OCI-LY1 (cell line): ENCODE data around the gene PDGFD.

Experiments
- H2AFZ ChIP-seq: fragments of 200-600 bp; sonication (generic), shearing (Covaris generic); 2 replicates; pipeline ENCODE4 v1.6.0; 2014; ENCODE audit warnings: antibody characterized with exemption, mild to moderate bottlenecking, low read length
- H3F3A ChIP-seq: fragments of 200-600 bp; sonication (generic), shearing (Covaris generic); 2 replicates; pipeline ENCODE4 v1.6.0; 2014; ENCODE audit warnings: mild to moderate bottlenecking, antibody characterized with exemption, low read length, moderate library complexity; ENCODE audit not compliant: insufficient read depth
- H3K27ac ChIP-seq: fragments of 200-600 bp; sonication (generic); 2 replicates; pipeline ENCODE4 v1.5.1; 2014; ENCODE audit warnings: low read length, mixed run types, mild to moderate bottlenecking, low read depth; ENCODE audit not compliant: poor library complexity, severe bottlenecking
- H3K27me3 ChIP-seq: fragments of 200-600 bp; sonication (generic); 2 replicates; pipeline ENCODE4 v1.6.0; 2014; ENCODE audit warnings: antibody characterized with exemption, mild to moderate bottlenecking, low read length, moderate library complexity; ENCODE audit not compliant: insufficient read depth
- H3K36me3 ChIP-seq: fragments of 200-600 bp; sonication (generic); 2 replicates; pipeline ENCODE4 v1.6.1; 2014; ENCODE audit warnings: mild to moderate bottlenecking, antibody characterized with exemption, low read length, moderate library complexity, mixed read lengths; ENCODE audit not compliant: insufficient read depth
- H3K4me1 ChIP-seq: fragments of 200-600 bp; sonication (generic); 2 replicates; pipeline ENCODE4 v1.5.1; 2014; ENCODE audit warnings: mild to moderate bottlenecking, low read length, moderate library complexity; ENCODE audit not compliant: insufficient read depth, severe bottlenecking
- H3K4me2 ChIP-seq: fragments of 200-600 bp; sonication (generic), shearing (Covaris generic); 2 replicates; pipeline ENCODE4 v1.6.1; 2014; ENCODE audit warnings: low read length
- H3K4me3 ChIP-seq: fragments of 200-600 bp; sonication (generic); 2 replicates; pipeline ENCODE4 v1.5.1; 2014; ENCODE audit warnings: low read length, low read depth, mild to moderate bottlenecking, mixed read lengths; ENCODE audit not compliant: poor library complexity, severe bottlenecking
- H3K79me2 ChIP-seq: fragments of 200-600 bp; shearing (Covaris generic); 2 replicates; pipeline ENCODE4 v1.6.1; 2016; ENCODE audit warnings: mixed run types, low read length, mixed read lengths; ENCODE audit not compliant: insufficient read depth
- H3K9ac ChIP-seq: fragments of 200-600 bp; sonication (generic), shearing (Covaris generic); 2 replicates; pipeline ENCODE4 v1.6.1; 2014; ENCODE audit warnings: mild to moderate bottlenecking, low read length, mixed read lengths
- H3K9me2 ChIP-seq: fragments of 200-600 bp; sonication (generic), shearing (Covaris generic); 2 replicates; pipeline ENCODE4 v1.6.1; 2014; ENCODE audit warnings: low read depth, mild to moderate bottlenecking, low read length, mixed read lengths
- H3K9me3 ChIP-seq: fragments of 200-600 bp; shearing (Covaris generic); 2 replicates; pipeline ENCODE4 v1.6.1; 2014; ENCODE audit warnings: low read length, mixed read lengths
- H4K20me1 ChIP-seq: fragments of 200-600 bp; sonication (generic), shearing (Covaris generic); 2 replicates; pipeline ENCODE4 v1.6.0; 2016; ENCODE audit warnings: mild to moderate bottlenecking, low read length; ENCODE audit not compliant: insufficient read depth
- EZH2 ChIP-seq: fragments of 200-600 bp; sonication (generic), shearing (Covaris generic); IDR thresholded peaks from 2 replicates; pipeline ENCODE4 v1.8.0; 2017; ENCODE audit warnings: borderline replicate concordance, mixed run types, mild to moderate bottlenecking, antibody characterized with exemption, low read length, moderate library complexity, mixed read lengths
- TF ChIP-seq, protein P1 (sequence below): fragments of 200-600 bp; sonication (generic), shearing (Covaris generic); IDR thresholded peaks from 2 replicates; pipeline ENCODE4 v1.5.1; 2017; ENCODE audit warnings: mild to moderate bottlenecking, antibody characterized with exemption, low read length, moderate library complexity, mixed read lengths

The PDGFD gene

DNA sequence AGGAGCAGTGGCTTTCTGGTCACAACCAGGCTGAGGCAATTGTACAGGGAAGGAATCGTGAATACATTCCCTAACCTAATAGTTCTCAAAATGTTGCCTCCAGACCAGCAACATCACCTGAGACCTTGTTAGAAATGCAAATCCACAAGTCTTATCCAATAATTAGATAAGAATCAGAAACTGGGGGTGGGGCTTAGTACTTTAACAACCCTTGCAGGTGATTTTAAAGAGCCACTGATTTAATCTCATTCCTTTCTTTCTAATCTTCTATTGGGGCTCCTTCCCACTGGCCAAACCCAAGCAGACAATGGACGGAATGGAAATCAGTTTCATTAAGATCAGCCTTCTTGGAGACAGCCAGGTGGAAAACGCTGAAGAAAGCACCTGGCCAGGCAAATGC, 269.9 kb downstream of the PDGFD start:
- H2AFZ ChIP-seq, result no peak overlapping the region
- no peaks in the 10 kb centered on the region for H3K36me3 ChIP-seq
- H3K9me2 ChIP-seq, result no peaks in the 10 kb centered on the region
- H4K20me1 ChIP-seq, result no peaks in the 10 kb centered on the region
- peaks cover 39% of the 10 kb centered on the region for H3K4me1 ChIP-seq
- H3K4me3 ChIP-seq, result no peak overlapping the region
- H3K4me2 ChIP-seq, result no peak overlapping the region
- no peak for TF ChIP-seq EZH2
- TF ChIP-seq, protein P1, sequence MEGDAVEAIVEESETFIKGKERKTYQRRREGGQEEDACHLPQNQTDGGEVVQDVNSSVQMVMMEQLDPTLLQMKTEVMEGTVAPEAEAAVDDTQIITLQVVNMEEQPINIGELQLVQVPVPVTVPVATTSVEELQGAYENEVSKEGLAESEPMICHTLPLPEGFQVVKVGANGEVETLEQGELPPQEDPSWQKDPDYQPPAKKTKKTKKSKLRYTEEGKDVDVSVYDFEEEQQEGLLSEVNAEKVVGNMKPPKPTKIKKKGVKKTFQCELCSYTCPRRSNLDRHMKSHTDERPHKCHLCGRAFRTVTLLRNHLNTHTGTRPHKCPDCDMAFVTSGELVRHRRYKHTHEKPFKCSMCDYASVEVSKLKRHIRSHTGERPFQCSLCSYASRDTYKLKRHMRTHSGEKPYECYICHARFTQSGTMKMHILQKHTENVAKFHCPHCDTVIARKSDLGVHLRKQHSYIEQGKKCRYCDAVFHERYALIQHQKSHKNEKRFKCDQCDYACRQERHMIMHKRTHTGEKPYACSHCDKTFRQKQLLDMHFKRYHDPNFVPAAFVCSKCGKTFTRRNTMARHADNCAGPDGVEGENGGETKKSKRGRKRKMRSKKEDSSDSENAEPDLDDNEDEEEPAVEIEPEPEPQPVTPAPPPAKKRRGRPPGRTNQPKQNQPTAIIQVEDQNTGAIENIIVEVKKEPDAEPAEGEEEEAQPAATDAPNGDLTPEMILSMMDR, result no peak
- no peak overlapping the region for H3K27ac ChIP-seq
- no peak overlapping the region for H3K9ac ChIP-seq
- H3K9me3 ChIP-seq, result no peaks in the 10 kb centered on the region
- H3K27me3 ChIP-seq, result no peaks in the 10 kb centered on the region
- no peaks in the 10 kb centered on the region for H3K79me2 ChIP-seq
- H3F3A ChIP-seq, result no peaks in the 10 kb centered on the region

DNA sequence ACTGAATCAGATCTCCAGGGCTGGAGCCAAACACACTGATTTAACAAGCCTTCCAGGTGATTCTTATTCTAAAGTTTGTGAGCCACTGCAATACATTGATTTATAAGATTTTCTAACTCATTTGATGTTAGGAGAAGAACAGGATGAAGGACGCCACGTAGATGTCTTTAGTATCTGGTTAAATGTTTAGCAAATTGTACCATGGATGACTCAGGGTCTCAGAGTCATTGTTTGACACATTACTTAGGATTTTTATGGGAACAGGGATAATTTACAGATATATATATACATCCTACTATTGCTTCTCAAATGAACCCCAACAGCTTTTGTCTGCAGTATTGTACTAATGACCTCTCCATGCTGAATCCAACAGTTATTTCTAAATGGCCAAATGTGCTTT, 270.6 kb downstream of the PDGFD start:
- H3F3A ChIP-seq, result no peaks in the 10 kb centered on the region
- no peak overlapping the region for H3K9ac ChIP-seq
- no peaks in the 10 kb centered on the region for H3K79me2 ChIP-seq
- TF ChIP-seq, protein P1, result no peak
- no peak for TF ChIP-seq EZH2
- H3K36me3 ChIP-seq, result no peaks in the 10 kb centered on the region
- H3K27ac ChIP-seq, result no peak overlapping the region
- H3K4me1 ChIP-seq, result peaks cover 33% of the 10 kb centered on the region
- no peaks in the 10 kb centered on the region for H4K20me1 ChIP-seq
- no peak overlapping the region for H3K4me2 ChIP-seq
- H3K4me3 ChIP-seq, result no peak overlapping the region
- H3K9me3 ChIP-seq, result no peaks in the 10 kb centered on the region
- no peak overlapping the region for H2AFZ ChIP-seq
- no peaks in the 10 kb centered on the region for H3K9me2 ChIP-seq
- H3K27me3 ChIP-seq, result no peaks in the 10 kb centered on the region

DNA sequence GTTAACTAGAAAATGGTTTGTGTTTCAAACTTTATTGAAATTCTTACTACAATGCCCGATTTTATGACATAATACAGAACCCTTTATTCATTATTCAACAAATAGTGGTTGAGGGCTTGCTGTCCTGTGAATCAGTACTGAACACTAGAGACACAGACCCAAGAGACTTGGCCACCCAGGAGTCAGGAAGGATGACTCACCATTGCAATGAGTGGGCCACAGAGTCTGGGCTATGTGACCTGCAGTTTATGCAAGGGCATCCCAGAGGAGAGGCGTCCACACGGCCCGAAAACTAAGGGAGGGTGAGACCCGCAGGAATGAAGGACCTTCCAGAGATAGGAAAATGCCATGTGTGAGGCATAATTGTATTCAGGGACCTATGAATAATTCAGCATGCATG, 271.3 kb downstream of the PDGFD start:
- no peak overlapping the region for H3K4me3 ChIP-seq
- no peaks in the 10 kb centered on the region for H4K20me1 ChIP-seq
- H3K9me2 ChIP-seq, result no peaks in the 10 kb centered on the region
- no peak overlapping the region for H3K9ac ChIP-seq
- peaks cover 28% of the 10 kb centered on the region for H3K4me1 ChIP-seq
- no peaks in the 10 kb centered on the region for H3F3A ChIP-seq
- no peaks in the 10 kb centered on the region for H3K36me3 ChIP-seq
- no peak overlapping the region for H3K27ac ChIP-seq
- H3K79me2 ChIP-seq, result no peaks in the 10 kb centered on the region
- H3K4me2 ChIP-seq, result no peak overlapping the region
- H3K9me3 ChIP-seq, result no peaks in the 10 kb centered on the region
- TF ChIP-seq, protein P1, result no peak
- no peak for TF ChIP-seq EZH2
- H2AFZ ChIP-seq, result no peak overlapping the region
- H3K27me3 ChIP-seq, result no peaks in the 10 kb centered on the region
